Neural progenitor cell (in vitro differentiated cells): ENCODE results near the gene PKD1. TPM values are rescaled to one million over a fixed set of nuclear protein-coding genes. Genes with fewer than 3 reads are reported as not detected.
A peak's percentile ranks its signal among the peaks of the same experiment; 100 is the strongest.

Experiments
- DNase-seq: peaks from one replicate; pipeline ENCODE4 v3.0.0-alpha.2; 2016; ENCODE audit warnings: low spot score
- H2AFZ ChIP-seq: fragments of 200-600 bp; sonication (generic); replicated peaks from 2 replicates; pipeline ENCODE4 v1.6.1; 2016; ENCODE audit warnings: antibody characterized with exemption
- H3F3A ChIP-seq: fragments of 200-600 bp; sonication (generic); 2 replicates; pipeline ENCODE4 v1.6.1; 2016; ENCODE audit warnings: antibody characterized with exemption, low read depth
- H3K27ac ChIP-seq: fragments of 200-600 bp; sonication (generic); 2 replicates; pipeline ENCODE4 v1.5.1; 2016; ENCODE audit warnings: mild to moderate bottlenecking
- H3K27me3 ChIP-seq: fragments of 200-600 bp; sonication (generic); 2 replicates; pipeline ENCODE4 v1.6.1; 2016; ENCODE audit warnings: mild to moderate bottlenecking, moderate library complexity
- H3K36me3 ChIP-seq: fragments of 200-600 bp; sonication (generic); 2 replicates; pipeline ENCODE4 v1.5.1; 2016
- H3K4me1 ChIP-seq: fragments of 200-600 bp; sonication (generic); 2 replicates; pipeline ENCODE4 v1.6.1; 2016; ENCODE audit warnings: mixed run types
- H3K4me2 ChIP-seq: fragments of 200-600 bp; sonication (generic); 2 replicates; pipeline ENCODE4 v1.6.1; 2016
- H3K4me3 ChIP-seq: fragments of 200-600 bp; sonication (generic); 2 replicates; pipeline ENCODE4 v1.5.1; 2016
- H3K79me2 ChIP-seq: fragments of 200-600 bp; sonication (generic); 2 replicates; pipeline ENCODE4 v1.6.1; 2016; ENCODE audit warnings: low read depth
- H3K9ac ChIP-seq: fragments of 200-600 bp; sonication (generic); 2 replicates; pipeline ENCODE4 v1.6.1; 2016
- H3K9me3 ChIP-seq: fragments of 200-600 bp; sonication (generic); 2 replicates; pipeline ENCODE4 v1.5.1; 2016; ENCODE audit warnings: low read depth
- H4K20me1 ChIP-seq: fragments of 200-600 bp; sonication (generic); 2 replicates; pipeline ENCODE4 v1.6.1; 2016; ENCODE audit warnings: low read depth
- H3K27ac Mint-ChIP-seq: 3 replicates; pipeline ENCODE4 v1.8.0; 2021; ENCODE audit warnings: mixed read lengths
- H3K27me3 Mint-ChIP-seq: 2 replicates; pipeline ENCODE4 v1.8.0; 2022; ENCODE audit warnings: low read depth, mild to moderate bottlenecking, inconsistent platforms, moderate library complexity, mixed read lengths; ENCODE audit not compliant: insufficient read depth
- H3K36me3 Mint-ChIP-seq: 3 replicates; pipeline ENCODE4 v1.8.0; 2021; ENCODE audit warnings: mixed read lengths
- H3K4me1 Mint-ChIP-seq: 3 replicates; pipeline ENCODE4 v1.8.0; 2021; ENCODE audit warnings: mixed read lengths
- H3K4me3 Mint-ChIP-seq: 3 replicates; pipeline ENCODE4 v1.8.0; 2021; ENCODE audit warnings: mild to moderate bottlenecking, moderate library complexity, mixed read lengths
- H3K9me3 Mint-ChIP-seq: 3 replicates; pipeline ENCODE4 v1.8.0; 2020; ENCODE audit warnings: mixed read lengths
- CTCF ChIP-seq: fragments of 200-600 bp; sonication (generic); IDR thresholded peaks from 2 replicates; pipeline ENCODE4 v1.5.1; 2017; ENCODE audit warnings: antibody characterized with exemption, mild to moderate bottlenecking
- EZH2 ChIP-seq: fragments of 200-600 bp; sonication (generic); IDR thresholded peaks from 2 replicates; pipeline ENCODE4 v1.6.1; 2017; ENCODE audit warnings: antibody characterized with exemption, mild to moderate bottlenecking, moderate library complexity
- EZH2phosphoT487 ChIP-seq: fragments of 200-600 bp; sonication (generic); IDR thresholded peaks from 2 replicates; pipeline ENCODE4 v1.6.1; 2017; ENCODE audit warnings: antibody characterized with exemption
- total RNA-seq: library from RNA; depleted of rRNA; stranded (reverse); fragments of >200 nt; gene quantifications from 2 replicates; pipeline ENCODE4 v1.2.3, GENCODE V29; 2015; ENCODE audit warnings: low replicate concordance

Gene PKD1
- total RNA-seq, 1 donor from 2014 or later = 16.9 TPM

DNA sequence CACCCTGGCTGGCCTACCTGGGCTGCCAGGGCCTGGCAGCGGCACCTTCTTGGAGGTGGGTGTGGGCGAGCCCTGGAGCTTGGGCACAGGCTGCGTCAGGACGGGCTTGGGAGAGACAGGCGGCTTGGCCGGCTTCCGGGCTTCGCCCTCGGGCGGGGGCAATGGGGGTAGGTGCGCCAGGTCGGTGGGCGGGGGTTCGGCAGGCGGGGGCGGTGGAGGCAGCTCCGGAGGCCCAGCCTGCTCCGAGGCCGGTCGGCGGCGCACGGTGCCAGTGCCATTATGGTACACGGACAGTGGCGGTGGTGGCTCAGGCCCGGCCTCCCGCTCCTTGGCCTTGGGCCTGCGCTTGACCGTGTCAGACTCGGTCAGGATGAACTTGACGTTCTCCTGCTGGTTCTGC is 43.9 kb upstream of the PKD1 start:
- H3F3A ChIP-seq = peaks cover 5% of the 10 kb centered on the region
- H3K4me2 ChIP-seq = no peak overlapping the region
- Mint-ChIP-seq H3K4me1 (peaks cover 3% of the 10 kb centered on the region), H3K27ac (no peak overlapping the region), H3K4me3 (no peak overlapping the region), H3K27me3 (peaks cover 10% of the 10 kb centered on the region), H3K36me3 (peaks cover 2% of the 10 kb centered on the region), H3K9me3 (no peaks in the 10 kb centered on the region)
- no peaks in the 10 kb centered on the region for H3K4me1 ChIP-seq
- H4K20me1 ChIP-seq = no peaks in the 10 kb centered on the region
- no peak for DNase-seq
- no peak overlapping the region for H3K9ac ChIP-seq
- no peaks in the 10 kb centered on the region for H3K27me3 ChIP-seq
- TF ChIP-seq CTCF = no peak
- no peak for TF ChIP-seq EZH2
- no peak for TF ChIP-seq EZH2phosphoT487
- no peaks in the 10 kb centered on the region for H3K79me2 ChIP-seq
- H3K9me3 ChIP-seq = no peaks in the 10 kb centered on the region
- H3K27ac ChIP-seq = no peak overlapping the region
- no peaks in the 10 kb centered on the region for H3K36me3 ChIP-seq
- H3K4me3 ChIP-seq = no peak overlapping the region
- no peak overlapping the region for H2AFZ ChIP-seq

GRCh38 chr16:2179107-2179501 is 43.4 kb upstream of the PKD1 start:
- no peaks in the 10 kb centered on the region for H3K9me3 ChIP-seq
- H3K4me3 Mint-ChIP-seq = no peak overlapping the region
- peaks cover 7% of the 10 kb centered on the region for H3K27me3 Mint-ChIP-seq
- no peak overlapping the region for H2AFZ ChIP-seq
- no peaks in the 10 kb centered on the region for H3K27me3 ChIP-seq
- H3F3A ChIP-seq = peaks cover 5% of the 10 kb centered on the region
- no peaks in the 10 kb centered on the region for H3K9me3 Mint-ChIP-seq
- no peak overlapping the region for H3K4me3 ChIP-seq
- peaks cover 2% of the 10 kb centered on the region for H3K36me3 Mint-ChIP-seq
- H3K36me3 ChIP-seq = no peaks in the 10 kb centered on the region
- H3K79me2 ChIP-seq = no peaks in the 10 kb centered on the region
- H3K4me1 Mint-ChIP-seq = peaks cover 3% of the 10 kb centered on the region
- DNase-seq = no peak
- H3K4me2 ChIP-seq = no peak overlapping the region
- no peak overlapping the region for H3K9ac ChIP-seq
- H3K27ac ChIP-seq = no peak overlapping the region
- no peaks in the 10 kb centered on the region for H3K4me1 ChIP-seq
- no peaks in the 10 kb centered on the region for H4K20me1 ChIP-seq
- no peak overlapping the region for H3K27ac Mint-ChIP-seq
- no peak for TF ChIP-seq EZH2phosphoT487

- peaks cover 2% of the 10 kb centered on the region for H3K36me3 Mint-ChIP-seq
- H3K36me3 ChIP-seq = no peaks in the 10 kb centered on the region
Measured at GRCh38 chr16:2178321-2179106, 42.8 kb upstream of the PKD1 start.

More at GRCh38 chr16:2178321-2179106, 42.8 kb upstream of the PKD1 start:
- Histone ChIP-seq H3K4me3 (no peak overlapping the region), H2AFZ (no peak overlapping the region), H3K9ac (no peak overlapping the region), H3K79me2 (no peaks in the 10 kb centered on the region), H3K27ac (no peak overlapping the region), H3K4me2 (no peak overlapping the region), H3K4me1 (no peaks in the 10 kb centered on the region), H3K9me3 (no peaks in the 10 kb centered on the region), H4K20me1 (no peaks in the 10 kb centered on the region), H3K27me3 (no peaks in the 10 kb centered on the region), H3F3A (peaks cover 5% of the 10 kb centered on the region)
- Mint-ChIP-seq H3K27ac (no peak overlapping the region), H3K27me3 (peaks cover 6% of the 10 kb centered on the region), H3K4me3 (no peak overlapping the region), H3K4me1 (peaks cover 3% of the 10 kb centered on the region), H3K9me3 (no peaks in the 10 kb centered on the region)
- TF ChIP-seq EZH2phosphoT487 = no peak
- no peak for TF ChIP-seq CTCF
- DNase-seq = peak; percentile 76
